GM23248 (cell line): Measurements from ENCODE around the gene ZNF81. TPM values are rescaled to one million over a fixed set of nuclear protein-coding genes. Genes with fewer than 3 reads are reported as not detected.

ENCODE experiments used
- DNase-seq: peaks from one replicate; pipeline ENCODE4 v3.0.0-alpha.2; 2015
- H2AFZ ChIP-seq: fragments of 200-600 bp; sonication (generic); 2 replicates; pipeline ENCODE4 v1.6.1; 2016; ENCODE audit warnings: antibody characterized with exemption
- H3F3A ChIP-seq: fragments of 200-600 bp; sonication (generic); 2 replicates; pipeline ENCODE4 v1.6.1; 2016; ENCODE audit warnings: mild to moderate bottlenecking, antibody characterized with exemption, mixed run types; ENCODE audit not compliant: insufficient read depth
- H3K27ac ChIP-seq: fragments of 200-600 bp; sonication (generic); 2 replicates; pipeline ENCODE4 v1.5.1; 2016; ENCODE audit warnings: mild to moderate bottlenecking
- H3K27me3 ChIP-seq: fragments of 200-600 bp; sonication (generic); replicated peaks from 2 replicates; pipeline ENCODE4 v1.6.1; 2016; ENCODE audit warnings: mild to moderate bottlenecking; ENCODE audit not compliant: insufficient read depth
- H3K36me3 ChIP-seq: fragments of 200-600 bp; sonication (generic); 2 replicates; pipeline ENCODE4 v1.6.1; 2016; ENCODE audit warnings: low read depth, mild to moderate bottlenecking
- H3K4me1 ChIP-seq: fragments of 200-600 bp; sonication (generic); 2 replicates; pipeline ENCODE4 v1.6.1; 2016; ENCODE audit warnings: mild to moderate bottlenecking; ENCODE audit not compliant: insufficient read depth
- H3K4me2 ChIP-seq: fragments of 200-600 bp; sonication (generic); one replicate; pipeline ENCODE4 v1.6.1; 2016; ENCODE audit warnings: mild to moderate bottlenecking; ENCODE audit not compliant: unreplicated experiment
- H3K4me3 ChIP-seq: fragments of 200-600 bp; sonication (generic); 2 replicates; pipeline ENCODE4 v1.5.1; 2016; ENCODE audit warnings: mild to moderate bottlenecking
- H3K79me2 ChIP-seq: fragments of 200-600 bp; sonication (generic); 2 replicates; pipeline ENCODE4 v1.6.1; 2016; ENCODE audit warnings: mild to moderate bottlenecking; ENCODE audit not compliant: insufficient read depth
- H3K9ac ChIP-seq: fragments of 200-600 bp; sonication (generic); 2 replicates; pipeline ENCODE4 v1.6.1; 2016; ENCODE audit warnings: mild to moderate bottlenecking
- H3K9me2 ChIP-seq: fragments of 200-600 bp; sonication (generic); 2 replicates; pipeline ENCODE4 v1.6.1; 2016; ENCODE audit warnings: mixed run types, mild to moderate bottlenecking, moderate library complexity; ENCODE audit not compliant: insufficient read depth
- H3K9me3 ChIP-seq: fragments of 200-600 bp; sonication (generic); one replicate; pipeline ENCODE4 v1.6.1; 2017; ENCODE audit warnings: low read depth
- H4K20me1 ChIP-seq: fragments of 200-600 bp; sonication (generic); 2 replicates; pipeline ENCODE4 v1.6.0; 2016; ENCODE audit not compliant: insufficient read depth
- EZH2 ChIP-seq: fragments of 200-600 bp; sonication (generic); IDR thresholded peaks from 2 replicates; pipeline ENCODE4 v1.6.1; 2018; ENCODE audit warnings: antibody characterized with exemption, mild to moderate bottlenecking; ENCODE audit not compliant: insufficient read depth, poor library complexity, severe bottlenecking
- EZH2phosphoT487 ChIP-seq: fragments of 200-600 bp; sonication (generic); IDR thresholded peaks from 2 replicates; pipeline ENCODE4 v1.6.1; 2018; ENCODE audit warnings: antibody characterized with exemption, moderate library complexity, mild to moderate bottlenecking, low read depth; ENCODE audit not compliant: insufficient read depth
- WGBS, 2 experiments: methylation state at CpG; one replicate each; pipeline ENCODE4 v1.1.6; 2015 to 2017; ENCODE audit warnings: low lambda C conversion rate in 2 of 2, low coverage in 1 of 2; ENCODE audit errors: missing lambda C conversion rate in 2 of 2; 5-methylcytosine and 5-hydroxymethylcytosine counted together
- in situ Hi-C: fragments of 300-500 bp; cut with MboI; formaldehyde crosslinking; loops from 2 replicates; pipeline ENCODE4 v1.15.0; 2020
- polyA plus RNA-seq: library from polyadenylated mRNA; unstranded; fragments of >200 nt; fragmentation: Nextera tagmentation; extraction: Ambion mirVana; gene quantifications from 2 replicates; pipeline ENCODE4 v1.2.1, GENCODE V29; 2016
- total RNA-seq: library from RNA; depleted of rRNA; stranded (reverse); fragments of >200 nt; shearing (Covaris generic); gene quantifications from 2 replicates; pipeline ENCODE4 v1.2.3, GENCODE V29; 2014

ZNF81 gene
- total and polyA plus RNA-seq, 2 experiments from 2014 or later, result 2.1 to 5.4 TPM

DNA sequence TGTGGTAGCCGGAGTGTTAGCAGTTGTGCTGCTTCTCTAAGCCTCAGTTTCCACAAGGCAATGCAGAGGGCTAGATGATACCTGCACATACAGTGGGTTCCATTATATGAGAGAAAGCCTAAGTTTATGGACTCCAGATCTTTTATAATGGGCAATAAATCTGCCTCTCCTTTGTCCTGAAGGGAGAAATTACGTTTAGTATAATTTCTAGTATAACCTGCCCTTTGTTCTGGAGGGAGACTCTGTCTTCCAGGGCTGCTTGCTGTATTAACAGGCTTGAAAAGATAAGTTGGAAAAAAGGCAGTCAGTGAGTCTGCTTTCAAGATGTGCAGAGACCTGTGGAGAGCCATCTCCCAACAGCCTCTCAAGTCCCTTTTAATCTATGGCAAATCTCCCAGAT is 42.8 kb downstream of the ZNF81 start:
- Histone ChIP-seq H3K4me2 (no peak overlapping the region), H3K36me3 (no peaks in the 10 kb centered on the region), H2AFZ (no peak overlapping the region), H3K4me3 (no peak overlapping the region), H4K20me1 (no peaks in the 10 kb centered on the region), H3K9me2 (no peaks in the 10 kb centered on the region), H3K27ac (no peak overlapping the region), H3K79me2 (no peaks in the 10 kb centered on the region), H3K9me3 (no peaks in the 10 kb centered on the region), H3K9ac (no peak overlapping the region), H3F3A (no peaks in the 10 kb centered on the region), H3K27me3 (no peaks in the 10 kb centered on the region), H3K4me1 (no peaks in the 10 kb centered on the region)
- no peak for DNase-seq
- WGBS, 2 experiments, result 67 to 79% methylated on average over 2 of the region's 2 CpGs
- TF ChIP-seq EZH2phosphoT487, result no peak
- TF ChIP-seq EZH2, result no peak
- in situ Hi-C loops, result no loop called here

DNA sequence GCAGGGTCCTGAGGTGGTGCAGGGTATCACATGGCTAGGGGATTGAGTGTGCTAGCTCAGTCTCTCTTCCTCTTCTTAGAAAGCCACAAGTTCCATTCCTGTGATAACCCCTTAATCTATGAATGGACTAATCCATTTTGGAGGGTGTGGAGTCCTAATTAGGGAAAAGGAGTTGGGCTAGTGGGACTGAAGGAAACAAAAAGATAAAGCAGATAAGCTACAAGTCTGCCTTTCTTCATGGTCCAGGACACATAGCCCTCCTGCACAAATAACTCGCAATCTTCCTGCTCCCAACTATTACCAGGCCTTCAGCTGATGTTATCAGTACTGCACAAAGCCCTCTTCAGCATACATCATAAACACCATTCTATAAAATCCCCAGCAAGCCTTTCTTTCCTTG is 44.2 kb downstream of the ZNF81 start:
- Histone ChIP-seq H3K9me3 (no peaks in the 10 kb centered on the region), H3K27me3 (no peaks in the 10 kb centered on the region), H3K4me2 (no peak overlapping the region), H3K4me1 (no peaks in the 10 kb centered on the region), H3K79me2 (no peaks in the 10 kb centered on the region), H3K9ac (no peak overlapping the region), H3F3A (no peaks in the 10 kb centered on the region), H2AFZ (no peak overlapping the region), H3K36me3 (no peaks in the 10 kb centered on the region), H3K9me2 (no peaks in the 10 kb centered on the region), H3K27ac (no peak overlapping the region), H4K20me1 (no peaks in the 10 kb centered on the region), H3K4me3 (no peak overlapping the region)
- WGBS, 2 experiments, result 83 to 100% methylated on average over 1 of the region's 1 CpG
- no peak for DNase-seq
- in situ Hi-C loops, result no loop called here
- TF ChIP-seq EZH2phosphoT487, result no peak
- TF ChIP-seq EZH2, result no peak

DNA sequence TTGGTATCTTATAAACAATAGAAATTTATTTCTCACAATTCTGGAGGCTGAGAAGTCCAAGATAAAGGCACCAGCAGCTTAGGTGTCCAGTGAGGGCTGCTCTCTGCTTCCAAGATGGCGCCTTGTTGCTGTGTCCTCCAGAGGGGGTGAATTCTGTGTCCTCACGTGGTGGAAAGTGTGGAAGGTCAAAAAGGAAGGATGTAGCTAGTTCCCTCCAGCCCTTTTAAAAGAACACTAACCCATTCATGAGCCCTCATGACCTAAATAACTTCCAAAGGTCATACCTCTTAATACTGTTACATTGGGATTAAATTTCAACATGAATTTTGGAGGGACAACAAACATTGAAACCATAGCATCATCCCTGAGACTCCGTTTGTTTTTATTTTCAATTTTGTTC is 48.8 kb downstream of the ZNF81 start:
- no peak overlapping the region for H3K27ac ChIP-seq
- no peaks in the 10 kb centered on the region for H3K9me3 ChIP-seq
- in situ Hi-C loops, result no loop called here
- no peaks in the 10 kb centered on the region for H4K20me1 ChIP-seq
- H3K9ac ChIP-seq, result no peak overlapping the region
- no peak for TF ChIP-seq EZH2phosphoT487
- no peak for TF ChIP-seq EZH2
- no peaks in the 10 kb centered on the region for H3K9me2 ChIP-seq
- H2AFZ ChIP-seq, result no peak overlapping the region
- H3K4me3 ChIP-seq, result no peak overlapping the region
- no peaks in the 10 kb centered on the region for H3K79me2 ChIP-seq
- no peak overlapping the region for H3K4me2 ChIP-seq
- H3F3A ChIP-seq, result no peaks in the 10 kb centered on the region
- DNase-seq, result no peak
- WGBS, 2 experiments, result 65 to 77% methylated on average over 3 of the region's 3 CpGs
- H3K4me1 ChIP-seq, result no peaks in the 10 kb centered on the region
- H3K27me3 ChIP-seq, result no peaks in the 10 kb centered on the region
- H3K36me3 ChIP-seq, result no peaks in the 10 kb centered on the region

DNA sequence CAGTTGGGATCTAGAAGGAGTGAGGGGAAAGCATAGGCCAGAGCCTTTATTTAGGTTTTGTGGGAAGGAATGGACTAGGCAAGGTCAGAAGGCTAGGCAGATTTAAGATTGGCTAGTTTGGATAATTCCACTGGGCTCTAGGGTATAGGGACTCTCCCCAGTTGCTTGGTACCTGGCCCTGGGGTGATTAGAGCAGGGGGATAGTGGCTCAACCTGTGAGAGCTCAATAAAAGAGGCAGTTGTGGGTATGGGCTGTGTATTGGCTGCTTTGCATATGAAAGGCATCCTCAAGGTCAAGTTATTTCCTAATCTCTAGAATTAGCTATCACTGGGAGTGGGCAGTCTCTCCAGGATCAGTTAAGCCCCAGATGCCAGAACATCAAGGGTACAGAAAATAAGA is 61.3 kb downstream of the ZNF81 start:
- Histone ChIP-seq H3K27ac (no peak overlapping the region), H3K79me2 (no peaks in the 10 kb centered on the region), H3K27me3 (no peaks in the 10 kb centered on the region), H4K20me1 (no peaks in the 10 kb centered on the region), H3K9me3 (no peaks in the 10 kb centered on the region), H3K9ac (no peak overlapping the region), H3K9me2 (no peaks in the 10 kb centered on the region), H3K4me1 (no peaks in the 10 kb centered on the region), H3F3A (no peaks in the 10 kb centered on the region), H2AFZ (no peak overlapping the region), H3K4me3 (no peak overlapping the region), H3K36me3 (no peaks in the 10 kb centered on the region), H3K4me2 (no peak overlapping the region)
- no peak for DNase-seq
- TF ChIP-seq EZH2, result no peak
- TF ChIP-seq EZH2phosphoT487, result no peak
- in situ Hi-C loops, result no loop called here

- no peak overlapping the region for H3K4me3 ChIP-seq
- H3K27me3 ChIP-seq, result no peaks in the 10 kb centered on the region
- H3K9me2 ChIP-seq, result no peaks in the 10 kb centered on the region
- H3K79me2 ChIP-seq, result no peaks in the 10 kb centered on the region
- no peak overlapping the region for H3K4me2 ChIP-seq
- no peaks in the 10 kb centered on the region for H4K20me1 ChIP-seq
- no peaks in the 10 kb centered on the region for H3K36me3 ChIP-seq
- WGBS, 2 experiments, result 62 to 66% methylated on average over 4 of the region's 4 CpGs
- H3K9ac ChIP-seq, result no peak overlapping the region
- no peak for DNase-seq
- H3K27ac ChIP-seq, result no peak overlapping the region
- H3K4me1 ChIP-seq, result no peaks in the 10 kb centered on the region
- no peak overlapping the region for H2AFZ ChIP-seq
- H3K9me3 ChIP-seq, result no peaks in the 10 kb centered on the region
- TF ChIP-seq EZH2phosphoT487 (no peak), EZH2 (no peak)
- in situ Hi-C loops, result no loop called here
- H3F3A ChIP-seq, result no peaks in the 10 kb centered on the region
These were observed 64.1 kb downstream of the ZNF81 start for GRCh38 chrX:47900833-47901232.
